Measurements from ENCODE around the gene IGF1R. TPM values are rescaled to one million over a fixed set of nuclear protein-coding genes. Genes with fewer than 3 reads are reported as not detected.

IGF1R gene
- total RNA-seq, 2 donors from 2014 or later = 32.1 to 64.1 TPM

DNA sequence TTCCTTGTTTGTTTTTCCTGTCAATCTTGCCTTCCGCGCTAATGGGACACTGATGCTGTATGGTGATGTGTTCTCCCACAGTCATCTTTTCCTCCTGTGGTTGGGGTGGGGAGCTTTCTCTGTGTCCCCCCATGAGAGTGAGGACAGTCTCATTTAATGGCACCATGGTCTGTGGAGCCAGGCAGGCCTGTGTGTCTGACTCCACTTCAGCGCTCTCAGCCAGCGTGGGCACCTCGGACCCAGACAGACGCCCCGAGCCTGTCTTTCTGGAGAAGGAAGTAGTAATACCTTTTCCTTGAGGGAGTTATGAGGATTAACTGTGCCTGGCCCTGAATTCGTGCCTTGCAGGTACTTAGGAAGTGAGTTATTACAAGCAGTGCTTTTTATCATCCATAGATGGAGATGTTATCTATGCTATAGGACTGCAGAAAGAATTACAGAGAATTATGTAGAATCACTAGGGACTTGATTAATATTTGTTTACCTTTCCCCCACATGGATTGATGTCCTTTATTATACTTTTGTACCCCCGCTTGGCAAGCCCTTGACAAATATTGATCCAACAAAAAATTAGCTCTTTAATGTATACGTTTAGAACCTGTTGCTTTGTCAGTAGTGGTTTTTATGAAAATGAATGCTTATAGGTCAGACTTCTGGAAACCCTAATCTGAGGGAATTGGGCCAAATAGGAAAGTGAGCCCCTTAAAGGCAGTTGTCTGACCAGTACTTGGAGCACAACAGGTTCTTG is 206.9 kb downstream of the IGF1R start:
- Histone ChIP-seq H3K4me1 (peaks cover 0 to 72% of the 10 kb centered on the region in 2 donors), H3K27ac (peak overlapping the region; percentile 91 to 95)
- no peak for DNase-seq (ENCODE audit: low spot score)

DNA sequence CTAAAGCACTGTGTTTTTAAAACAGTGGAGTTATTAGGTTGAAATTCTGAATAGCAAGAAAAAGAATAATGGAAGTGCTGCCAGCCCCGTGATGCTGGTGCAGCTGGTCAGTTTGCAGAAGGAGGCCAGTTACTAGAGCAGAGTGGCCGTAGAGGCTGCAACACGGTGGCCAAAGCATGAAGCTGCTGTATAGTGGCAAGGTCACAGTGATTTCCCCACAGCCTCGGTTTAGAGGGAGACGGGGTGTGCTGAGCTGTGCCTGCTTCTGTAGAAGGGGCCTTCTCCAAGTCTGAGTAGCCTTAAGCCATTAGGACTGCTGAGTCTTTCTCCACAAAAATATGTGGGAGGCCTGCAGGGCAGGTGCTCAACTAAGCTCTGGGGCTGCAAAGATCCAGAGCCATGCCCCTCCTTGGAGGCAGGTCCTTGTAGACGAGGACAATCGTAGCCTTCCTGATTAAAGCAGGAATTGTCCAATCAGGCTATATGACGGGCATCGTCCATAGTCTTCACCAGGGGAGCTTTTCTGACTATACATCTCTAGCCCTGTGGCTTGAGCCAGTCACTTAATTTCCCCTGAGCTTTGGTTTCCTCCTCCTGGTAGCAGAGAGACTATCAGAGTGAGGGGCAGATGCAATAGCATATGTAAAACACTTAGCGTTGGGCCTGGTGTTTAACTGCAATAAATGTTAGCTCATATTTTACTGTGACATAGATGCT is 207.6 kb downstream of the IGF1R start:
- no peaks in the 10 kb centered on the region for H3K27me3 ChIP-seq
- H3K36me3 ChIP-seq = no peaks in the 10 kb centered on the region
- H3K4me1 ChIP-seq = peaks cover 0 to 72% of the 10 kb centered on the region in 2 donors
- DNase-seq (ENCODE audit: low spot score) = no peak
- peak overlapping the region; percentile 91 to 95 for H3K27ac ChIP-seq
- no peaks in the 10 kb centered on the region for H3K9me3 ChIP-seq
- no peak overlapping the region for H3K4me3 ChIP-seq
- TF ChIP-seq, protein P1, sequence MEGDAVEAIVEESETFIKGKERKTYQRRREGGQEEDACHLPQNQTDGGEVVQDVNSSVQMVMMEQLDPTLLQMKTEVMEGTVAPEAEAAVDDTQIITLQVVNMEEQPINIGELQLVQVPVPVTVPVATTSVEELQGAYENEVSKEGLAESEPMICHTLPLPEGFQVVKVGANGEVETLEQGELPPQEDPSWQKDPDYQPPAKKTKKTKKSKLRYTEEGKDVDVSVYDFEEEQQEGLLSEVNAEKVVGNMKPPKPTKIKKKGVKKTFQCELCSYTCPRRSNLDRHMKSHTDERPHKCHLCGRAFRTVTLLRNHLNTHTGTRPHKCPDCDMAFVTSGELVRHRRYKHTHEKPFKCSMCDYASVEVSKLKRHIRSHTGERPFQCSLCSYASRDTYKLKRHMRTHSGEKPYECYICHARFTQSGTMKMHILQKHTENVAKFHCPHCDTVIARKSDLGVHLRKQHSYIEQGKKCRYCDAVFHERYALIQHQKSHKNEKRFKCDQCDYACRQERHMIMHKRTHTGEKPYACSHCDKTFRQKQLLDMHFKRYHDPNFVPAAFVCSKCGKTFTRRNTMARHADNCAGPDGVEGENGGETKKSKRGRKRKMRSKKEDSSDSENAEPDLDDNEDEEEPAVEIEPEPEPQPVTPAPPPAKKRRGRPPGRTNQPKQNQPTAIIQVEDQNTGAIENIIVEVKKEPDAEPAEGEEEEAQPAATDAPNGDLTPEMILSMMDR (IDR thresholded peaks at IDR 0.05) = no peak

More for the DNA sequence above, 206.9 kb downstream of the IGF1R start:
- Histone ChIP-seq H3K27me3 (no peaks in the 10 kb centered on the region), H3K9me3 (no peaks in the 10 kb centered on the region), H3K36me3 (no peaks in the 10 kb centered on the region), H3K4me3 (no peak overlapping the region)
- TF ChIP-seq, protein P1 (IDR thresholded peaks at IDR 0.05) = no peak

DNA sequence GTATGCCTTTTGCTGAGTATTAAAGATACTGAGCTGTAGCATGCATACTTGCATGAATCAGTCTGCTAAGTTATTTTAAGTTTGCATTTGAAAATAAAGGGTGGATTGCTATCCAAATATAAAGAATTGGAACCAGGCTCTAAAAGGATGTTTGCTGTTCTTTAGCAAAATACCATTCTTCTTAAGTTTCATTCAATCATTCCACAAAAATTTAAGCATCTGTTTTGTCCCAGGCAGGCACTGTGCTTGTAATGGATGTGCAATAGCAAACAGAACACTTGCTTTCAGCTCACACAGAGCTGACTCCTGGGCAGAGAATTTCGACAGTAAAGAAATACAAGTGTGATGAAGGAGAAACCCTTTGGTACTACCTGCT is 208.2 kb downstream of the IGF1R start:
- TF ChIP-seq, protein P1 (IDR thresholded peaks at IDR 0.05) = no peak
- Histone ChIP-seq H3K4me3 (no peak overlapping the region), H3K27me3 (no peaks in the 10 kb centered on the region), H3K36me3 (no peaks in the 10 kb centered on the region), H3K9me3 (no peaks in the 10 kb centered on the region), H3K4me1 (peaks cover 0 to 69% of the 10 kb centered on the region in 2 donors), H3K27ac (peak overlapping the region in 1 of 2 donors; percentile 91)
- DNase-seq (ENCODE audit: low spot score) = no peak

DNA sequence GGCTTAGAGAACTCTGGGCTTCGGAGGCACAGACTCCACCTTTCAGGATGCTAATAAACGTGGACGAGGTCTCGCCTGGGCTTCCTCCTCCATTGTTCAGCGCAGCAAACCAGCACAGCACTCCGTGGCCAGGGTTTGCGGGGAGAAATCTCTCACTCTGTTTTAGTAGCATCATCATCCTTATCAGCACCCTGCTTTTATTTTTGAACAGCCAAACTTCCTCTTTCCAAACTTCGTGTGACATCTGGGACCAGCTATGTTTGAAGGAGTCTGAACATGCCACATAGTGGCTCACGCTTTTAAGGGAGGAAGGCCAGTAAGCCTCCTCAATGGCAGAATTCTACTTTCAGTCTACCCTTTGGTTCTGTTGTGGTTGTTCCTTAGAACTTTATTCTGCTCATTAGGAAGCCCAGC is 210.3 kb downstream of the IGF1R start:
- no peak for DNase-seq (ENCODE audit: low spot score)
- Histone ChIP-seq H3K27ac (peak overlapping the region in 1 of 2 donors; percentile 37), H3K4me3 (no peak overlapping the region), H3K9me3 (no peaks in the 10 kb centered on the region), H3K4me1 (peaks cover 0 to 68% of the 10 kb centered on the region in 2 donors), H3K27me3 (no peaks in the 10 kb centered on the region), H3K36me3 (no peaks in the 10 kb centered on the region)
- TF ChIP-seq, protein P1 (IDR thresholded peaks at IDR 0.05) = no peak

DNA sequence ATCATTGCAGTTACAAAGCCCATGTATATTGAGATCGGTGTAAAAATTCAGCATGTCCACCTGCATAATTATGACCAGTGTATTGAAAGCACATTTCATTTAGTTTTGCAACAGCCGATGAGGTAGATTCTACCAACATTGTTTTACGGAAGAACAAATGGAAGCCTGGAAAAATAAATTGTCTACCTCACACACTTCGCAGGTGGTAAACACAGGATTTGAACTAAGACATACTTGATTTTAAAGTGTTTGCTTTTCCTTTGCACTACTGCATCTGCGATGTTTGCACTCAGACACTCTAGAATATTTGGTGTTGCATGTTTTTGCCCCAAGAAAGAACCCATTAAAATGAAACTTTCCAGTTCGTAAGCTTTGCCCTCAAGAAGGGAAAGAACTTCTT is 210.8 kb downstream of the IGF1R start:
- DNase-seq (ENCODE audit: low spot score) = no peak
- TF ChIP-seq, protein P1 (IDR thresholded peaks at IDR 0.05) = no peak
- H3K27me3 ChIP-seq = no peaks in the 10 kb centered on the region
- H3K27ac ChIP-seq = peak overlapping the region in 1 of 2 donors; percentile 37
- H3K9me3 ChIP-seq = no peaks in the 10 kb centered on the region
- H3K4me3 ChIP-seq = no peak overlapping the region
- peaks cover 0 to 68% of the 10 kb centered on the region in 2 donors for H3K4me1 ChIP-seq
- H3K36me3 ChIP-seq = no peaks in the 10 kb centered on the region

All from right atrium auricular region (tissue), 2 donors.